NCI-H748 (cell line): ENCODE results near the gene INPP5E.
A peak's percentile ranks its signal among the peaks of the same experiment; 100 is the strongest.
"Not testable (repeated sequence)": the region's sequence is repeated elsewhere in the genome, so short reads cannot be mapped to it uniquely, and the experiment has no call there.

ENCODE experiments used
- DNase-seq: peaks from one replicate; lab custom pipeline; 2025; ENCODE audit not compliant: unreplicated experiment; lab: John Stamatoyannopoulos, UW

Gene INPP5E

DNA sequence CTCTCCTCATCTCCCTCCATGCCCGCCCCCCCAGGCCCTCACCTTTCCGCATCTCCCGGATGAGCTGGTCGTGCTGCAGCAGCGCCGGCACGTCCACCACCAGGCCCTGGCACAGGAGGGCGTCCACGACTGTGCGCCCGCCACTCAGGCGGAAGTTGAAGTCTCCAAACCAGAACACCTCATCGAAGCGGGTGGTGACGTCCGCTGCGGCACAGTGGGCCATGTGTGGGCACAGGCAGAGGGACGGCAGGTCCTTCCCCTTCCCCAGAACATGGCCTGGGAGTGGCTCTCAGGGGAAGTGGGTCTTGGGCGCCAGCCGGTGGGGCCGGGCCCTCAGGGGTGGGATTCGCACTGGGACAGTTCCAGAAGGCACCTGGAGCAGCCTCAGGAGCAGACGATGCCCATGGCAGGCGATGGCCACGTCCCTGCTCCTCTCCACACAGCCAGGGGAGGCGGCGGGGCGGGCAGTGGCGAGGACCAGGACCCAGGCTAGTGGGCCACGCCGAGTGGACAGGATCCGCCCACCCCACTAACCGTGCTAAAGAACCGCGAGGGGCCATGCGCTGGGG, 7.8 kb downstream of the INPP5E start:
- DNase-seq: no peak

DNA sequence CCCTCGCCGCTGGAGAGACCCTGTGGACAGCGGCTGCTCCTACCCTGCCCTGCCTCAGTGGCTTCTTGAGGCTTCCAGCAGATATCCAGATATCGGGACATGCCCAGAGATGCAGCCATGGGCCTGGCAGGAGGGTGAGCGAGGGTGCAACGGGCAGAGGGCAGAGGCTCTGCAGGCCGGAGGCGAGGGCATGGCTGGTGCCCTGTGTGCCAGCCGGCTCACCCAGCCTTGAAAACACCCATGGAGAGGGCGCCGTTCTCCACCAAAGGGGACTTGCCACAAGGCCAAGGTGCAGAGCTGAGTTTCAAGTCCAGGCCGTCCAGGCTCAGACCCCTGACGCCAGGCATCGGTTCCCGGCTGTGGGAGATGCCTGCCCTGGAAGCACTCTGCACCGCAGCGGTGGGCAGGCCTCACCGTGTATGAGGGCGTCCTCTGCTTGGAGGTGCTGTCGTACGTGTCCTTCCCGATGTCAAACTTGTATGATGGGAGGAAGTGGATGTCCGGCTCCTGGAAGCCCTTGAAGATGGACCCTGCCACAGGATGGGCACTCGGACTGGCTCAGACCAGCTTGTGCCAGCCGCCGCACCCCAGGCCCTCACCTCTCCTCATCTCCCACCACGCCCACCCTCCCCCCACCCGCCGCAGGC, 8.9 kb downstream of the INPP5E start:
- no peak for DNase-seq

DNA sequence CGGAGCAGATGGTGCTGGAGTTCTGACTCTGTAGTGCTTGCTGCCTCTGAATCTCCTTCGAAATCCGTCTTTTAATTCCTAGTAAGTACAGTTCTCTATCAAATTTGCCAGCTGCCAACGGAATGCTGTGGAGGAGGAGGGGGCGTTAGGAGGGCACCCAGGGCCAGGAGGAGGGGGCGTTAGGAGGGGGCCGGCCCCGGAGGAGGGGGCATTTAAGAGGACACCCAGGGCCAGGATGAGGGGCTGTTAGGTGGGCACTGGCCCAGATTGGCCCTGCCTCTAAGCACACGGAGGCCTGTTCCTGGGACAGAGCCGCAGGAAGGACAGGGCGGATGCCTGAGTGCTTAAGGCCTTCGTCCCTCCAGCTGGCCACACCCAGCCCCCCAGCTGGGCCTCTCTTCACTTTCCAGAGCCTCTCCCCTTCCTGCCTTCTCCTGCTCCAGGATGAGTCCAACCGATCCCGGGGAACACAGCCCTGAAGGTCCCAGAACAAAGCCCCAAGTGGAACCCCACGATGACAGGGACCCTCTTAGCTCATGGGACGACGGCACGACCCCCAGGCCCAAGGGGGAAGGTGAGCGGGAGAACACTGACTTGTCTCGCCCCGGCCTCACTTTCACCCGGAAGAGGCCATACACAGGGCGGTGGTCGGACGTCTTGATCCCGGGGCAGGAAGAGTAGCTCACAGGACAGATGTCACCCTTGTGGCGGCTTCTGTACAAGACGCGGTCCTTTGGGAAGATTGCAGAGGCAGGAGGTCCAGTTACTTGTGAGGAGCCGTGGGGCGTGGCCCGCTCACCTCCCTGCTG, 9.8 kb downstream of the INPP5E start:
- DNase-seq: no peak

DNA sequence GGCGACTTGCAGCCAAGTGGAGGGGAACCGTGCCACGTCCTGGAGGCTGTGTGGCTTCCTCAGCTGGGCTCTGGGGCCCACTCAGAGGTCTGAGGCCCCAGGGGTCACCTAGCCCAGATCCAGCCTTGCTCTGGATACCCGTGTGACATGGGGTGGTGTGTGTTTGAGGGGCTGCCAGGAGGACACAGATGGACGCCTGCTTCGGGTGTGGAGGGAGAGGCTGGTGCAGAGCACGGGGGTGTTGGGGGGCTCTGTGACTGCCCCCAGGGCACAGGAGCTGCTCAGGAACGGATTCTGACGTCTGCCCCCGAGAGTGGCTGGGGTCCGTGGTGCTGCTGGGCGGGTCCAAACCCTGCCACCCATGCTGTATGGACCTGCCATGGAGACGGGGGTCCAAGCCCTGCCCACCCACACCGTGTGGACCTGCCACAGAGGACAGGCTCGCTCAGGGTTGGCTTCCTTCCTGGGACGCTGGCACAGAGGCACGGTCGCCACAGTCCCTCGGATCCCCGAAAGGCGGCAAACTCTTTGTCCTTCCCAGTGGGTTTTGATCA, 10.5 kb downstream of the INPP5E start:
- no peak for DNase-seq

DNA sequence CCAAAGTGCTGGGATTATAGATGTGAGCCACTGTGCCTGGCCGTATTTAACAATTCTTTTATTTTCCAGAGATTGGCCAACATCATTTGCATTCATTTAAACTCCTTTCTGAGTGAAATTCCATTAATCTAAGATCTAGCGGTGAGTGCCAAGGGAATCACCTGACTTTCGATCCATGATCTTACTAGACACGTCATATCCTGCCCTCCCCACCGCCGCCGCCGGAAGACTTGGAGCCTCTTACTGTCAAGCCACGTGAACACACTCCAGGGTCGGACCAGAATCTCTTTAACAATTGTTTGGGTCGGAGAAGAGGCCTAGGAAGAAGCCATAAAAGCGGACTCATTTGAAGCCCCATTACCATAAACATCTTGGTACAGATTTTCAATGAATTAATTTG, 12.9 kb downstream of the INPP5E start:
- no peak for DNase-seq

DNA sequence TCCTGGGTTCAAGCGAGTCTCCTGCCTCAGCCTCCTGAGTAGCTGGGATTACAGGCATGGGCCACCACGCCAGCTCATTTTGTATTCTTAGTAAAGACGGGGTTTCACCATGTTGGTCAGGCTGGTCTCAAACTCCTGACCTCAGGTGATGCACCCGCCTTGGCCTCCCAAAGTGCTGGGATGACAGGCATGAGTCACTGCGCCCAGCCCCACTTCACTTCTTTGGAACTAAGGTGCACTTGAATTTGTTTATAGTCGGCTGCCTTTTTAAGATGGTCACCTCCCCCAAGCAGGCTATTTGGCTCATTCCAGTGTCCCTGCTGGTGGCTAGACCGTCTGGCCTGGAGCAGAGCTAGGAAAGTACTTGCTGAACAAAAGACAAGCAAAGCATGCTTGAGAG, 14.3 kb downstream of the INPP5E start:
- DNase-seq: not testable (repeated sequence)

DNA sequence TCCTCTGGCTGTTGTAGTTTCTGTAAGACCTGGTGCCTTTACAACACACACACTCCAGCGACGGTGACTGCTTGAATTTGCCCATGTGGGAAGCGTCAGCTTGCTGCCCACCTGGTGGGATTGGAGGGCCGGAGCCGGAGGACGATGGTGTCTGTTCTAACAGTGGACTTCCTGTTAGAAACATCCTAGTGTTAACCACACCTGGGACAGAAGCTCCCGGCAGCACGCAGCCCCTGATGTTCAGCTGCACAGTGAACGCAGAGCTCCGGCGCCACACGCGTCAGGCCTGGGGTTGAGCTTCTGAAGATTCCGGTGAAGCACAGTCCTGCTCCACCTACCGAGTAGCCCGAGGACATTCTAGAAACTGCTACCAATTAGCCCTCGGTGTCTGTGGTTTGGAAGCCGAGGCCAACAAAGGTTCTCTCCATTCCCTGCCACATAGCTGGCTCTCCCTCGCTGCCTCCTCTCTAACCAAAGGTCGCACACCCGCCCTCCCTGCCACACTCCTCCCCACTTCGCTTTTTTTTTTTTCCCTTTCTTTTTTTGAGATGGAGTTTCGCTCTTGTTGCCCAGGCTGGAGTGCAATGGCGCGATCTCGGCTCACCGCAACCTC, 14.8 kb downstream of the INPP5E start:
- DNase-seq: no peak

DNA sequence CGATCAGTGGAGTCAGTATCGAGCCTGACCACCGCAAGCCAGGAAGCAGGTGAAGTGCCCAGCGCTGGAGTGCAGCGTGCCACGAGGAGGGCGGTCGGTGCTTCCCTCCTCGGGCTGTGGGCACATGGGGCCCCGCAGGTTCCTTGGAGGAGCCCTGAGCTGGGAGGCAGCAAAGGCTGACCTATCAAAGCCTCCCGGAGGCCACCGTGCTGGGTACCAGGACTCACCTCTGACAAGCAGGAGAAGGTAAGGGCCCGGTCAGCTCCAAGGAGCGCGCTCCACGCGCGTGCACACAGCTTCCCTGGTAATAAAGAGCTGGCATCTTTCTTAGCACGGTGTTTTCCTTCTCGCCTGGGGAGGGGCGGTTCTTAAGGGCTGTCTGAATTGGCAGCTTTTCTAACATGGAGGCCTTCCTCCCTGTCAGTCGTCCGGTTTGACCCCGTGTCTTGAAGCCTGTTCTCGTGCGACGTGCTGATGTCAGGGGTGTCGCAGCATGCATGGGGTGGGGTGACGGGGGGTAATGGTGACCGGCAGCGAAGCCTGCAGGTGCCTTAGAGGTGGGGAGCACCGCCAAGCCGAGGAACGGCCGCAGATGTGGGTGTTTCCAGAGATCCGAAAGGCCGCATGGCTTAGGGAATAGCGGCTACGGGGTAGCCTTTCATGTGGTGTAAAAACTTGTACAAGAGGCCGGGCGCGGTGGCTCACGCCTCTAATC, 16.1 kb downstream of the INPP5E start:
- no peak for DNase-seq

DNA sequence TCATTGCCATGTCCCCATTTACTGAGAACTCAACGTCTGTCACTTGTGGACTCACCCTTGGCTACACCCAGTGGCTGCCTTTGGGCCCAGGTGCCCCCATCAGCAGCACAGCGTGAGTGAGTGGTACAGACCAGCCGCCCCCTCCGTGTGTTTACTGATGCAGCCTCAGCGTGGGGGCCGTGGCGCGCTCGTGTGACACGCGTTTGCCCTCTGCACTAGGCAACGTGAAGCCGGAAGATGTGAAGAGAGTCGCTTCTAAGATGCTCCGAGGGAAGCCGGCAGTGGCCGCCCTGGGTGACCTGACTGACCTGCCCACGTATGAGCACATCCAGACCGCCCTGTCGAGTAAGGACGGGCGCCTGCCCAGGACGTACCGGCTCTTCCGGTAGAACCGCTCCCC, 16.8 kb downstream of the INPP5E start:
- DNase-seq: no peak

DNA sequence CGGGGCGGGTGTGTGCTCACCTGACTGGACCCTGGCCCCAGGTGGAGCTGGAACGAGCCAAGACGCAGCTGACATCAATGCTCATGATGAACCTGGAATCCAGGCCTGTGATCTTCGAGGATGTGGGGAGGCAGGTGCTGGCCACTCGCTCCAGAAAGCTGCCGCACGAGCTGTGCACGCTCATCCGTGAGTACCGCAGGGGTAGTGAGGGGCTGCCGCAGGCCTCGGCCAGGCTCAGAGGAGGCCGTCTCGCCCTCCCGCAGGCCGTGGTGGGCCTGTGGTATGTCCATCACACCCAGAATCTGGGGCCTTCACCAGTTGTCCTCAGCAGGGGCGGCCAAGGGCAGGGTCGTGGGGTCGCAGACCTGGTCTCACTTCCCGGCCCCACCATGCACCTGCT, 17.9 kb downstream of the INPP5E start:
- DNase-seq: no peak

DNA sequence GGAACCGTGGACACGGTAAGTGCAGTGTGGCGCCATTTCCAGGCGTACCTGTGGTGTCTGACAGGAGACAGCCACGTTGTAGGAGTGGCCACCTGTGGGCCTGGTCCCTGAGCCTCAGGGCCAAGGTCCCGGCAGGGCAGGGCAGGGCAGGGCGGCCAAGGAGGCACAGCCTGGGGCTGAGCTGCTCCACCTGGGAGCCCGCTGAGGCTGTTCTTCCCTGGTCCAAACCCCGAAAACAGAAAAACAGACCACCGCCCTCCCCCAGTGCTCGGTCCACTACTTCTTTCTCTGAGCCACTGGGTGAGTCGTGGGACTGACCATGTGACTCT, 20.6 kb downstream of the INPP5E start:
- no peak for DNase-seq

DNA sequence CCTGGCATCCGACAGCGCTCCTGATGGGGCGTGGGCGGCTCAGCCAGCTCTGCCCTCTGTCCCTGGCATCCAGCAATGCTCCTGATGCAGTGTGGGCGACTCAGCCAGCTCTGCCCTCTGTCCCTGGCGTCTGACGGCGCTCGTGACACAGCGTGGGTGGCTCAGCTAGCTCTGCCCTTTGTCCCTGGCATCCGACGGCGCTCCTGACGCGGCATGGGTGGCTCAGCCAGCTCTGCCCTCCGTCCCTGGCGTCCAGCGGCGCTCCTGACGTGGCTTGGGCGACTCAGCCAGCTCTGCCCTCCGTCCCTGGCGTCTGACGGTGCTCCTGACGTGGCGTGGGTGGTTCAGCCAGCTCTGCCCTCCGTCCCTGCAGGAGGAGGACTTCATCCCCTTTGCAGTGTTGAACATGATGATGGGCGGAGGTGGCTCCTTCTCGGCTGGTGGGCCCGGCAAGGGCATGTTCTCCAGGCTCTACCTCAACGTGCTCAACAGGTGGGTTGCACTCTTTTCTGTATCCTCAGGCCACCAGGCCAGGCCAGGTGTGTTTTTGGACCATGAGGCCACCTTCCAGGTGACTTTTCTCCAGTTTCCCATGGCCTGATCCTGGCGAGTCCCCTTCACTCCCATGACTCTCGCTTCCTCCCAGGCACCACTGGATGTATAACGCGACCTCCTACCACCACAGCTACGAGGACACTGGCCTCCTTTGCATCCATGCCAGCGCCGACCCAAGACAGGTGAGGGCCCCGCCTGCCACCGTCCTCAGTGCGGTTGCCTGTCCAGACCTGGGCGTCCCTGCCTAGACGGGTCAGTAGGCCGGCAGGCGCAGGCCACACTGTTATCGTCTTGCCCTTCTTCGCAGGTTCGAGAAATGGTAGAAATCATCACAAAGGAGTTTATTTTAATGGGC, 21.2 kb downstream of the INPP5E start:
- DNase-seq: no peak

DNA sequence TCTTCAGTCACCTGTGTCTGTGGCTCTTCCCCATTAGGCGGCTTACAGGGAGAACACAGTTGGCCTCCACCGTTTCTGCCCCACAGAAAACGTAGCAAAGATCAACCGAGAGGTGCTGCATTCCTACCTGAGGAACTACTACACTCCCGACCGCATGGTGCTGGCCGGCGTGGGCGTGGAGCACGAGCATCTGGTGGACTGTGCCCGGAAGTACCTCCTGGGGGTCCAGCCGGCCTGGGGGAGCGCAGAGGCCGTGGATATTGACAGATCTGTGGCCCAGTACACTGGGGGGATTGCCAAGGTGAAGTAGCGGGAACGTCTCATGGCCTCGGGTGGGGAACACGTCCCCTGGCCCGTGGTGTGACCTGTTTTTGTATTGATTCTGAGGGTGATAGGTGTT, 22.7 kb downstream of the INPP5E start:
- no peak for DNase-seq

DNA sequence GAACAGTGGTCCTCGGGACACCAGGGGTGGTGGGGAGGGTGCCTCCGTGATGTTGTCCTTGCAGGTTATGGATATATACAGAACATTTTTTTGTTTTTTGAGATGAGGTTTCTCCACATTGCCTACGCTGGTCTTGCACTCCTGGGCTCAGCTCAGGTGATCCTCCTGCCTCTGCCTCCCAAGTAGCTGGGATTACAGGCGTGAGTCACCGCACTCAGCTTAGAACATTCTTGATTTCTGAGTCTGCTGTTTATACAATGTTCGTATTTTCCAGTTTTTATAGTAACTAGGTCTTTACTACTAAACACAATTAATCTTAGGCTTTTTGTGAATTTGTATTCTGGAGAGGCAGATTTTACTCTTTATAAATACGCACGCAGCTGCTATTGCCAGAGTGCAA, 23.2 kb downstream of the INPP5E start:
- no peak for DNase-seq

DNA sequence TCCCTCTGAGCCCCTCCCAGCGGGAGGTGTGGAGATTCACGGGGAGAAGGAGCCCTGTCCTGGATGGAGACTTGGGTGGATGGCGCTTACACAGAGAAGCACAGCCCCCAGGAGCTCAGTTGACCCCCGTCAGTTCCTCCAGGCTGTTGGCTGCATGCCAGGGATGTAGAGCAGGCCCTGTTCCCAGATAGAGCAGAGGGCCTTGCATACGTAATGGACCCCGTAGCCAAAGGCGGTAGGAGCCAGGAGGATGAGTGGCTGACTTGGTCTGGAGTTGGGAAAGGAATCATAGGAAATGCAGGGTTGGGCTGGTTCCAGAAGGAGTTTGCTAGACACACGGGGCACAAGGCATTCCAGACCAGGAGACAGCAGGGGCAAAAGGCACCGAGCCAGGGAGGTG, 26.7 kb downstream of the INPP5E start:
- no peak for DNase-seq

DNA sequence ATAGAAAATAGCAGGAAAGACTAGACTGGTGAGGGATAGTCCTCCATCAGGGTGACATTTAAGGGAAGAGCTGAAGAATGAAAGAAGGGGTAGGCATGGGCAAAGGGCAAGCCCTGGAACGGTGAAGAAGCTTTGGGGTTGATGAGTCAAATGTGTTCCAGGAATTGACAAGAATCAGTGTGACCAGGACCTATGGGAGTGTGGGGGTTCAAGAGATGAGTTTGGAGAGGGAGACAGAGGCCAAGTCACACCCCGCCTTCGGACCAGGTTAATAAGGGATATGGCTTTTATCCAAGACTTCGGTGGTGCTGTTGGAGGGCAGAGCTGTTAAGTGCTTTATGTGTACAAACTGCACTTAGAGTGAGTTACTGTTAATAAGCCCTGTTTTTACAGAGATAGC, 28.3 kb downstream of the INPP5E start:
- DNase-seq: no peak

DNA sequence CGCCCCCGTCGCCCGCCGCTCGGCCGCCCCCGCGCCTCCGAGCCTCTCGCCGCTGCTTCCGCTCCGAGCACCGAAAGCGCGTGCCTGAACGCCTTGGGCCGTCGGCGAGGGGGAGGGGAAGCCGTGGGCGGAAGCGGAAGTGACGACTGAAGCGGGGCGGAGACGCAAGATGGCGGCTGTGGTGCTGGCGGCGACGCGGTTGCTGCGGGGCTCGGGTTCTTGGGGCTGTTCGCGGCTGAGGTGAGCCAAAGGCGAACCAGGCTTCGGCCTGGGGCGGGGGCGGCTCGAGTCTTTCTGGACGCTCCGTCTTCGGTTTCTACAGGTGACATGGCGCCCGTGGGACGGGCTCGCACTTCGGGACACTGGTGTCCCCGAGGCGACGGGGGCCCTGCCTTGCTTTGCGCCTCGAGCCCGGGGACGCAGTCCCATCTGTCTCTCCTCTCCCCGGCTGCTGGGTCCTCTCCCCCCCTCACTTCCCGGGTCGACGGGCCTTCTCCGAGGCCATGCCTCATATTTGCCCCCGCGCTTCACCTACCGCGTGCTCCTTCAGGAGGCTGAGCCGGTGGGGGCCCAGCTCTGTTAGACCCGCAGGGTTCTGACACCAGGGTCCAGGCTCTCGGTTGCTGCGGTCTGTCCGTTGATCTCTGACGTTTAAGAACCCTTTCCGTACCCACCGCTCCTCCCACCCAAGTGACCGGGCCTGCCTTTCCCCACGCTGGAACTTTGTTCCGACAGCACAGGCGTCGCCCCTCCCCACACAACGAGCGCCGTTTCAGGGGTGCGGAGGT, 29.0 kb downstream of the INPP5E start, which contains the start of the genes ENTR1 and PMPCA:
Gene ENTR1 (minus strand): TSS at position 115 of the 788 bp plus-strand sequence. CDS start 217 bp downstream, outside the sequence.
Gene PMPCA (plus strand): TSS at position 159 of the 788 bp plus-strand sequence. CDS start 11 bp downstream, at position 170.
- DNase-seq: peak; percentile 88

DNA sequence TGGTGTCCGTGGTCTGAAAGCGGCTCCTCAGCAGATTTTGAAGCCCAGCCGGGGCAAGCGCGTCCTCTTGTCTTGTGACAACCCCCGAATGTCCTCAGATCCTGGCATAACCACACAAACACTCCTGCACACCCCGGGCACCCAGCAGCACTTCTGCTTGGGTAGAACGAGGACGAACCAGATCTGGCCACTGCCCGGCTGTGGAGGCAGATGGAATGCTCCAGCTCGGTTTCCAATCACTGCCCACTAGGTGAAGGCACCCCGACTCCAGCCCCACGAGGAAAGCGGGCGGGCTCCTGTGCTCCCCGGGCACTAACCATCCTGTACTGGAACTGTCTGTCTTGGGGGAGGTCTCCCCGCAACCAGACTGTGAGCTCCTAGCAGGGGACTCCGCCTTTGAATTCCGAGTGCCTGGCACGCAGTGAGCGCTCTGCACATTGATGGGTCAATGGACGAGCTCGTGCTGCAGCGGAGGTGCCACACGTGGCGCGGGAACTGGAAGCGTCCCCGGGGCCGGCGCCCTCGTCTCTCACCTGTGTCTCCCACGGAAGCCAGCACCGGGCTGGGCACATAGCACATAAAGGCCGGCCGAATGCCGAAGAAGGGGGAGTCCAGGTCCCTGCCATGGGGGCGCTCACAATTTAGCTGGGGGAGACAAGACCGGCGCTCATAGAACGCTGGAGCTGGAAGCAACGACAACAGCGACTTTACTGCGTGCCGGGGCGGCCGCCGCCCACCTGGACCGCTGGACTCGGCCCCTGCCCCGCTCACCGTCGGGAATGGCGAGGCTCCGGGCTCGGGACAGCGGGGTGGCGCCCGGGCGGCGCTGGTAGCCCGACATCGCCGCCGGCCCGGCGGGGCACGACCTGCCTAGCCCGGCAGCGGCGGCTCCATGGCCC, 29.8 kb downstream of the INPP5E start:
- DNase-seq: peak; percentile 56
